H1 (cell line): ENCODE results near the gene GPC6. TPM values are rescaled to one million over a fixed set of nuclear protein-coding genes. Genes with fewer than 3 reads are reported as not detected.

Experiments used
- CTCF ChIA-PET: fragments of 300-600 bp; sonication (Branson Sonifier 250); formaldehyde crosslinking; loops from one replicate; lab custom pipeline; 2021; ENCODE audit not compliant: partially characterized antibody; lab: Charles Lee
- POLR2A ChIA-PET: fragments of 300-600 bp; sonication (Branson Sonifier 250); formaldehyde crosslinking; loops from one replicate; lab custom pipeline; 2021; ENCODE audit warnings: inconsistent platforms; ENCODE audit not compliant: partially characterized antibody; lab: Charles Lee
- DNase-seq, 2 experiments: peaks; one replicate each; pipeline versions ENCODE4 v3.0.0 to v3.0.0-alpha.2; 2010 to 2022; ENCODE audit warnings: low spot score in 2 of 2, low read depth in 1 of 2, mixed read lengths in 1 of 2
- FAIRE-seq: peaks from 2 replicates; lab custom pipeline; 2011; peaks lifted over from hg19 to GRCh38; lab: Jason Lieb, UNC
- H2AFZ ChIP-seq: 2 replicates; pipeline ENCODE4 v1.8.1; 2012; ENCODE audit warnings: low read length, inconsistent platforms
- H2AK5ac ChIP-seq: 2 replicates; pipeline ENCODE4 v1.6.1; 2013; ENCODE audit warnings: low read depth, low read length
- H2BK120ac ChIP-seq: replicated peaks from 2 replicates; pipeline ENCODE3; 2013; ENCODE audit warnings: low read depth, low read length, inconsistent platforms
- H2BK12ac ChIP-seq: 2 replicates; pipeline ENCODE4 v1.6.1; 2013; ENCODE audit warnings: low read depth, low read length
- H2BK15ac ChIP-seq: 2 replicates; pipeline ENCODE4 v1.6.1; 2013; ENCODE audit warnings: low read length
- H2BK20ac ChIP-seq: 2 replicates; pipeline ENCODE4 v1.6.1; 2013; ENCODE audit warnings: low read length
- H2BK5ac ChIP-seq: 2 replicates; pipeline ENCODE4 v1.6.1; 2013; ENCODE audit warnings: low read depth, low read length
- H3K14ac ChIP-seq: 2 replicates; pipeline ENCODE4 v1.6.1; 2013; ENCODE audit warnings: inconsistent platforms; ENCODE audit not compliant: insufficient read length
- H3K18ac ChIP-seq: 2 replicates; pipeline ENCODE4 v1.6.1; 2013; ENCODE audit warnings: low read length; ENCODE audit errors: extremely low read depth
- H3K23ac ChIP-seq: 2 replicates; pipeline ENCODE4 v1.6.1; 2013; ENCODE audit warnings: inconsistent platforms; ENCODE audit not compliant: insufficient read length
- H3K23me2 ChIP-seq: 2 replicates; pipeline ENCODE4 v1.6.1; 2013; ENCODE audit warnings: low read depth, low read length
- H3K27ac ChIP-seq: 2 replicates; pipeline ENCODE4 v1.6.1; 2011; ENCODE audit warnings: low read depth, low read length, inconsistent platforms
- H3K27me3 ChIP-seq, 4 experiments: replicated peaks in 1 of 4; 1 replicate in 1 of 4; 2 replicates in 3 of 4; pipeline versions ENCODE4 v1.6.1 to v1.8.1; 2011 to 2013; ENCODE audit warnings: low read length in 3 of 4, mild to moderate bottlenecking in 3 of 4, inconsistent platforms in 2 of 4, mixed read lengths in 2 of 4, moderate library complexity in 1 of 4; ENCODE audit not compliant: control insufficient read depth in 3 of 4, insufficient read depth in 3 of 4; ENCODE audit errors: extremely low read depth in 1 of 4
- H3K36me3 ChIP-seq, 4 experiments: 2 replicates each; pipeline versions ENCODE4 v1.6.1 to v1.8.1; 2011 to 2013; ENCODE audit warnings: mild to moderate bottlenecking in 4 of 4, low read length in 3 of 4, moderate library complexity in 2 of 4, control low read depth in 1 of 4, inconsistent platforms in 1 of 4; ENCODE audit not compliant: insufficient read depth in 4 of 4, control insufficient read depth in 2 of 4
- H3K4ac ChIP-seq: replicated peaks from 2 replicates; pipeline ENCODE3; 2013; ENCODE audit warnings: low read length, low read depth, mixed read lengths, inconsistent platforms; ENCODE audit not compliant: insufficient read length
- H3K4me1 ChIP-seq, 4 experiments: replicated peaks in 1 of 4; 1 replicate in 1 of 4; 2 replicates in 3 of 4; pipeline versions ENCODE4 v1.6.1 to v1.8.1; 2011 to 2013; ENCODE audit warnings: low read length in 3 of 4, inconsistent platforms in 2 of 4, mixed read lengths in 1 of 4; ENCODE audit not compliant: insufficient read depth in 4 of 4, control insufficient read depth in 3 of 4
- H3K4me2 ChIP-seq, 2 experiments: 2 replicates each; pipeline versions ENCODE4 v1.6.1 to v1.8.1; 2011 to 2013; ENCODE audit warnings: low read depth in 2 of 2, low read length in 2 of 2, control low read depth in 1 of 2, inconsistent platforms in 1 of 2, mild to moderate bottlenecking in 1 of 2; ENCODE audit not compliant: insufficient read depth in 1 of 2
- H3K4me3 ChIP-seq, 4 experiments: fragments of 200-600, 300-600 bp in 1 of 4; sonication (generic), shearing (Covaris generic), sonication (Bioruptor Twin) in 1 of 4; 2 replicates each; pipeline versions ENCODE4 v1.5.1 to v1.8.1; 2011 to 2016; ENCODE audit warnings: low read length in 4 of 4, low read depth in 3 of 4, control low read depth in 2 of 4, inconsistent platforms in 2 of 4, mild to moderate bottlenecking in 2 of 4, mixed read lengths in 1 of 4, moderate library complexity in 1 of 4; ENCODE audit not compliant: insufficient read depth in 2 of 4; ENCODE audit errors: extremely low read depth in 1 of 4
- H3K56ac ChIP-seq: replicated peaks from 2 replicates; pipeline ENCODE3; 2013; ENCODE audit warnings: low read depth, mild to moderate bottlenecking, mixed read lengths, low read length, inconsistent platforms; ENCODE audit not compliant: insufficient read length
- H3K79me1 ChIP-seq: 2 replicates; pipeline ENCODE4 v1.6.1; 2013; ENCODE audit warnings: low read depth, low read length, control low read depth
- H3K79me2 ChIP-seq, 2 experiments: 2 replicates each; pipeline versions ENCODE4 v1.6.1 to v1.8.1; 2012 to 2013; ENCODE audit warnings: low read length in 2 of 2, mild to moderate bottlenecking in 2 of 2, inconsistent platforms in 1 of 2; ENCODE audit not compliant: insufficient read depth in 2 of 2, control insufficient read depth in 1 of 2
- H3K9ac ChIP-seq, 4 experiments: replicated peaks in 1 of 4; 1 replicate in 1 of 4; 2 replicates in 3 of 4; pipeline versions ENCODE4 v1.6.1 to v1.8.1; 2011 to 2013; ENCODE audit warnings: low read depth in 3 of 4, low read length in 3 of 4, control low read depth in 2 of 4, mild to moderate bottlenecking in 2 of 4, moderate library complexity in 2 of 4, inconsistent platforms in 1 of 4; ENCODE audit errors: extremely low read depth in 1 of 4
- H3K9me3 ChIP-seq, 2 experiments: 2 replicates each; pipeline versions ENCODE4 v1.6.1 to v1.8.1; 2012 to 2013; ENCODE audit warnings: mild to moderate bottlenecking in 2 of 2, moderate library complexity in 2 of 2, control low read depth in 1 of 2, inconsistent platforms in 1 of 2, low read depth in 1 of 2, low read length in 1 of 2, mixed read lengths in 1 of 2; ENCODE audit not compliant: insufficient read depth in 2 of 2
- H4K20me1 ChIP-seq, 2 experiments: replicated peaks in 1 of 2; 2 replicates each; pipeline versions ENCODE3 to v1.8.1; 2011 to 2013; ENCODE audit warnings: inconsistent platforms in 2 of 2, low read length in 2 of 2, mild to moderate bottlenecking in 1 of 2; ENCODE audit not compliant: insufficient read depth in 2 of 2, control insufficient read depth in 1 of 2
- H4K5ac ChIP-seq: 2 replicates; pipeline ENCODE4 v1.6.1; 2013; ENCODE audit warnings: low read length, low read depth, mixed read lengths, inconsistent platforms; ENCODE audit not compliant: insufficient read length
- H4K8ac ChIP-seq: 2 replicates; pipeline ENCODE4 v1.8.0; 2013; ENCODE audit warnings: mild to moderate bottlenecking, moderate library complexity, low read length, inconsistent platforms; ENCODE audit not compliant: insufficient read depth; ENCODE audit errors: extremely low read depth
- H4K91ac ChIP-seq: replicated peaks from 2 replicates; pipeline ENCODE3; 2013; ENCODE audit warnings: low read length, mixed read lengths, inconsistent platforms; ENCODE audit not compliant: insufficient read length
- EGR1 ChIP-seq: IDR thresholded peaks from 2 replicates; pipeline ENCODE4 v1.6.1; 2011; ENCODE audit warnings: low read depth, low read length, borderline replicate concordance
- EP300 ChIP-seq, 2 experiments: IDR thresholded peaks; 1 replicate in 1 of 2; 2 replicates in 1 of 2; pipeline ENCODE4 v1.6.1; 2011 to 2012; ENCODE audit warnings: low read depth in 2 of 2, low read length in 2 of 2, mild to moderate bottlenecking in 2 of 2, borderline replicate concordance in 1 of 2, inconsistent platforms in 1 of 2, moderate library complexity in 1 of 2
- JUND ChIP-seq: IDR thresholded peaks from 2 replicates; pipeline ENCODE4 v1.6.1; 2011; ENCODE audit warnings: mild to moderate bottlenecking, improper control_type of control experiment, low read length
- MAX ChIP-seq: IDR thresholded peaks from 2 replicates; pipeline ENCODE4 v1.6.1; 2012; ENCODE audit warnings: inconsistent platforms
- NANOG ChIP-seq: IDR thresholded peaks from 2 replicates; pipeline ENCODE4 v1.6.1; 2011; ENCODE audit warnings: low read length, low read depth, mild to moderate bottlenecking, inconsistent platforms; ENCODE audit not compliant: insufficient read depth, poor library complexity, severe bottlenecking
- SIX5 ChIP-seq: IDR thresholded peaks from 2 replicates; pipeline ENCODE4 v1.6.1; 2011; ENCODE audit warnings: mild to moderate bottlenecking, low read depth, low read length
- ZNF274 ChIP-seq: IDR thresholded peaks from 2 replicates; pipeline ENCODE4 v1.7.0; 2012; ENCODE audit warnings: low read length, borderline replicate concordance; ENCODE audit errors: extremely low read depth
- WGBS, 2 experiments: shearing (Covaris generic) in 1 of 2; methylation state at CpG; one replicate each; pipeline versions ENCODE4 v1.1.6 to v1.1.7; 2013 to 2015; ENCODE audit warnings: low lambda C conversion rate in 2 of 2, mixed read lengths in 2 of 2, inconsistent platforms in 1 of 2, low coverage in 1 of 2, missing lambda C conversion rate in 1 of 2; ENCODE audit not compliant: insufficient replicate concordance in 2 of 2, insufficient coverage in 1 of 2, insufficient read length in 1 of 2; ENCODE audit errors: extremely low coverage in 1 of 2, missing lambda C conversion rate in 1 of 2; 5-methylcytosine and 5-hydroxymethylcytosine counted together
- polyA plus RNA-seq, 7 experiments: library from polyadenylated mRNA; depleted of rRNA in 3 of 7; stranded (reverse) in 5 of 7; unstranded in 2 of 7; fragments of >200 nt in 5 of 7; fragments of 200-250 nt in 2 of 7; gene quantifications; 1 replicate in 5 of 7; 2 replicates in 1 of 7; 4 replicates in 1 of 7; pipeline versions ENCODE4 v1.2.1 to v1.2.3, GENCODE V29; 2011 to 2013; ENCODE audit warnings: missing spikeins in 2 of 7, mixed read lengths in 2 of 7
- total RNA-seq: library from RNA; stranded (reverse); fragmentation: NEBNext Ultra II Directional; extraction: Animal tissue kit (Norgen Biotek cat#: 25700); gene quantifications from 2 replicates; pipeline ENCODE4 v1.2.1, GENCODE V29; 2021
- TF ChIP-seq, protein P1 (sequence below): IDR thresholded peaks from 2 replicates; pipeline ENCODE4 v1.6.1; 2011; ENCODE audit warnings: low read length, improper control_type of control experiment
- TF ChIP-seq, protein P2 (sequence below), 3 experiments: IDR thresholded peaks; 1 replicate in 2 of 3; 2 replicates in 1 of 3; pipeline versions ENCODE4 v1.5.1 to v1.6.1; 2011; ENCODE audit warnings: low read length in 3 of 3, mild to moderate bottlenecking in 3 of 3, inconsistent platforms in 2 of 3, low read depth in 1 of 3, moderate library complexity in 1 of 3; ENCODE audit not compliant: insufficient read depth in 1 of 3; ENCODE audit errors: control extremely low read depth in 1 of 3

Gene GPC6
- total and polyA plus RNA-seq, 2 of the 8 experiments (the other 6 are each of a cell fraction or from before 2014, with no cell fraction given) = 5.4 to 12.0 TPM

DNA sequence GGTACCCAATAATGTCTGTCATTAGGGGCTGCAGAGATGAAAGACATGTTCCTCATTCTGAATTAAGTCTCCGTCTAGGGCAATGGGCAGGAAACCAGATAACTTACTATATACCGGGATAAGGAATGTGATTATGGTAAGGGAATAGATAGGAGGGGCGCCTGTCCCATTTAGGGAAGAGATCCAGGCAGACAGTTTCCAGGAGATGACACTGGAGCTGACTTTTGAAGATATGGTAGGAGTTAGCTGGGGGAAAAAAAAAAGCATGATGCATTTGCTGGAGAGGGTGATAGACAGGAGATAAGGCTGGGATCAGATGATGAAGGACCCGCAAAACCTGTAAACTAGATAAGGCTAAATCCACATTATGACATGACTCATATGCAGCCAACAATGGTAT, 912.2 kb downstream of the GPC6 start:
- Histone ChIP-seq H2BK120ac (no peak overlapping the region), H4K91ac (no peak overlapping the region), H3K14ac (no peak overlapping the region), H2BK5ac (no peak overlapping the region), H3K9me3 (no peaks in the 10 kb centered on the region), H4K5ac (no peak overlapping the region), H3K79me2 (no peaks in the 10 kb centered on the region), H3K4ac (no peak overlapping the region), H2BK12ac (no peak overlapping the region), H4K8ac (no peak overlapping the region), H3K79me1 (no peaks in the 10 kb centered on the region), H3K4me2 (no peak overlapping the region), H3K27ac (no peak overlapping the region), H3K18ac (no peak overlapping the region), H4K20me1 (peaks cover 3 to 9% of the 10 kb centered on the region in 2 experiments), H3K27me3 (peaks cover 28 to 76% (median 63%) of the 10 kb centered on the region in 4 experiments), H3K23ac (no peak overlapping the region), H3K36me3 (no peaks in the 10 kb centered on the region), H3K23me2 (no peaks in the 10 kb centered on the region), H2AK5ac (no peak overlapping the region), H2BK20ac (no peak overlapping the region), H2AFZ (no peak overlapping the region), H3K4me3 (no peak overlapping the region), H3K9ac (no peak overlapping the region), H3K56ac (no peak overlapping the region), H2BK15ac (no peak overlapping the region), H3K4me1 (peaks cover 0 to 7% (median 4%) of the 10 kb centered on the region in 4 experiments; a peak in 6 of 7 replicates)
- POLR2A ChIA-PET = no interaction called here
- FAIRE-seq (no peak), DNase-seq (no peak)
- CTCF ChIA-PET = interaction anchor here (1.0 to 1.6 kb wide), 4 partner anchors 9 to 54 kb away, joined by 3 to 8 read pairs (median 4); no protein-coding TSS in a partner anchor
- WGBS, 2 experiments = 80% methylated on average over 4 of the region's 4 CpGs; no CpG with 5 or more reads in 1 of the 2 experiments
- TF ChIP-seq NANOG (no peak), SIX5 (no peak), ZNF274 (no peak), JUND (no peak), MAX (no peak), EGR1 (no peak), EP300 (IDR thresholded peaks at IDR 0.05; ENCODE audit: borderline replicate concordance in 1 of 2, low read depth in 2 of 2, low read length in 2 of 2) (no peak)
- TF ChIP-seq, protein P1, sequence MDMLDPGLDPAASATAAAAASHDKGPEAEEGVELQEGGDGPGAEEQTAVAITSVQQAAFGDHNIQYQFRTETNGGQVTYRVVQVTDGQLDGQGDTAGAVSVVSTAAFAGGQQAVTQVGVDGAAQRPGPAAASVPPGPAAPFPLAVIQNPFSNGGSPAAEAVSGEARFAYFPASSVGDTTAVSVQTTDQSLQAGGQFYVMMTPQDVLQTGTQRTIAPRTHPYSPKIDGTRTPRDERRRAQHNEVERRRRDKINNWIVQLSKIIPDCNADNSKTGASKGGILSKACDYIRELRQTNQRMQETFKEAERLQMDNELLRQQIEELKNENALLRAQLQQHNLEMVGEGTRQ = no peak
- TF ChIP-seq, protein P2, sequence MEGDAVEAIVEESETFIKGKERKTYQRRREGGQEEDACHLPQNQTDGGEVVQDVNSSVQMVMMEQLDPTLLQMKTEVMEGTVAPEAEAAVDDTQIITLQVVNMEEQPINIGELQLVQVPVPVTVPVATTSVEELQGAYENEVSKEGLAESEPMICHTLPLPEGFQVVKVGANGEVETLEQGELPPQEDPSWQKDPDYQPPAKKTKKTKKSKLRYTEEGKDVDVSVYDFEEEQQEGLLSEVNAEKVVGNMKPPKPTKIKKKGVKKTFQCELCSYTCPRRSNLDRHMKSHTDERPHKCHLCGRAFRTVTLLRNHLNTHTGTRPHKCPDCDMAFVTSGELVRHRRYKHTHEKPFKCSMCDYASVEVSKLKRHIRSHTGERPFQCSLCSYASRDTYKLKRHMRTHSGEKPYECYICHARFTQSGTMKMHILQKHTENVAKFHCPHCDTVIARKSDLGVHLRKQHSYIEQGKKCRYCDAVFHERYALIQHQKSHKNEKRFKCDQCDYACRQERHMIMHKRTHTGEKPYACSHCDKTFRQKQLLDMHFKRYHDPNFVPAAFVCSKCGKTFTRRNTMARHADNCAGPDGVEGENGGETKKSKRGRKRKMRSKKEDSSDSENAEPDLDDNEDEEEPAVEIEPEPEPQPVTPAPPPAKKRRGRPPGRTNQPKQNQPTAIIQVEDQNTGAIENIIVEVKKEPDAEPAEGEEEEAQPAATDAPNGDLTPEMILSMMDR (IDR thresholded peaks at IDR 0.05; ENCODE audit: control extremely low read depth in 1 of 3, insufficient read depth in 1 of 3, low read depth in 1 of 3, low read length in 3 of 3) = no peak
